HG03342 (cell line): ENCODE data around the gene SUPT4H1.

Experiments used
- ATAC-seq: cut with Tn5 transposase; IDR thresholded peaks from one replicate; pipeline ENCODE4 v1.9.1; 2021; ENCODE audit warnings: mild to moderate bottlenecking, moderate library complexity; ENCODE audit not compliant: unreplicated experiment

Gene SUPT4H1

GRCh38 chr17:58331815-58332777 is 19.9 kb downstream of the SUPT4H1 start:
- ATAC-seq = no peak

- no peak for ATAC-seq
Observed at GRCh38 chr17:58330997-58331814, 20.8 kb downstream of the SUPT4H1 start.

GRCh38 chr17:58330538-58330996 is 21.4 kb downstream of the SUPT4H1 start:
- no peak for ATAC-seq

GRCh38 chr17:58329810-58330537 is 22.0 kb downstream of the SUPT4H1 start:
- peak; percentile 7 for ATAC-seq

GRCh38 chr17:58329035-58329809 is 22.8 kb downstream of the SUPT4H1 start:
- ATAC-seq = peak; percentile 48

GRCh38 chr17:58328195-58329034 is 23.6 kb downstream of the SUPT4H1 start, which contains the start of gene TSPOAP1:
Gene TSPOAP1, minus strand, starts transcription at chr17:58328795. Its CDS starts 875 bp downstream, at chr17:58327920.
- peak; percentile 19 for ATAC-seq

- ATAC-seq = no peak
Observed at GRCh38 chr17:58327363-58328194, 24.4 kb downstream of the SUPT4H1 start.

- ATAC-seq = no peak
Observed at GRCh38 chr17:58326609-58327362, 25.2 kb downstream of the SUPT4H1 start.

GRCh38 chr17:58325976-58326468 is 26.0 kb downstream of the SUPT4H1 start:
- ATAC-seq = no peak

- ATAC-seq = no peak
Observed at GRCh38 chr17:58325289-58325726, 26.7 kb downstream of the SUPT4H1 start.

- no peak for ATAC-seq
Observed at GRCh38 chr17:58324409-58325288, 27.4 kb downstream of the SUPT4H1 start.

- ATAC-seq = no peak
Observed at GRCh38 chr17:58324056-58324408, 28.0 kb downstream of the SUPT4H1 start.

GRCh38 chr17:58323366-58324055 is 28.5 kb downstream of the SUPT4H1 start:
- ATAC-seq = no peak

GRCh38 chr17:58322581-58323185 is 29.3 kb downstream of the SUPT4H1 start:
- no peak for ATAC-seq
